CD14-positive monocyte (primary cell): ENCODE results near the gene RALB. TPM values are rescaled to one million over a fixed set of nuclear protein-coding genes. Genes with fewer than 3 reads are reported as not detected.
A peak's percentile ranks its signal among the peaks of the same experiment; 100 is the strongest.

ENCODE experiments used
- DNase-seq, 3 donors: peaks; one replicate each; pipeline ENCODE4 v3.0.0-alpha.2; 2011 to 2022
- H2AFZ ChIP-seq: 2 replicates; pipeline ENCODE4 v1.6.0; 2012; ENCODE audit warnings: mild to moderate bottlenecking, low read depth, low read length, inconsistent platforms; ENCODE audit not compliant: insufficient read depth, poor library complexity, severe bottlenecking
- H3K27ac ChIP-seq, 2 donors: 1 replicate in 1 of 2; 2 replicates in 1 of 2; pipeline ENCODE4 v1.5.1; 2012 to 2013; ENCODE audit warnings: low read length in 2 of 2, control low read depth in 1 of 2, inconsistent platforms in 1 of 2, low read depth in 1 of 2, mild to moderate bottlenecking in 1 of 2
- H3K27me3 ChIP-seq, 2 donors: one replicate each; pipeline versions ENCODE4 v1.6.0 to v1.6.1; 2011 to 2013; ENCODE audit warnings: low read length in 2 of 2; ENCODE audit not compliant: control insufficient read depth in 2 of 2, insufficient read depth in 2 of 2
- H3K36me3 ChIP-seq, 2 donors: replicated peaks in 1 of 2; 1 replicate in 1 of 2; 2 replicates in 1 of 2; pipeline versions ENCODE4 v1.5.1 to v1.6.1; 2012 to 2013; ENCODE audit warnings: low read length in 2 of 2, control low read depth in 1 of 2, inconsistent platforms in 1 of 2, mild to moderate bottlenecking in 1 of 2; ENCODE audit not compliant: insufficient read depth in 2 of 2, control insufficient read depth in 1 of 2
- H3K4me1 ChIP-seq, 2 donors: 1 replicate in 1 of 2; 2 replicates in 1 of 2; pipeline versions ENCODE4 v1.5.1 to v1.6.1; 2012 to 2013; ENCODE audit warnings: low read length in 2 of 2, control low read depth in 1 of 2, inconsistent platforms in 1 of 2, mild to moderate bottlenecking in 1 of 2, moderate library complexity in 1 of 2; ENCODE audit not compliant: insufficient read depth in 2 of 2, control insufficient read depth in 1 of 2
- H3K4me2 ChIP-seq: replicated peaks from 2 replicates; pipeline ENCODE3; 2012; ENCODE audit warnings: low read length, moderate library complexity, mild to moderate bottlenecking; ENCODE audit not compliant: poor library complexity, severe bottlenecking; ENCODE audit errors: extremely low read depth
- H3K4me3 ChIP-seq, 3 experiments: fragments of 200-600 bp in 1 of 3; sonication (generic) in 1 of 3; replicated peaks in 1 of 3; 1 replicate in 2 of 3; 2 replicates in 1 of 3; pipeline ENCODE4 v1.5.1; 2011 to 2013; ENCODE audit warnings: low read length in 3 of 3, mild to moderate bottlenecking in 3 of 3, control low read depth in 2 of 3, low read depth in 2 of 3, inconsistent platforms in 1 of 3, moderate library complexity in 1 of 3
- H3K79me2 ChIP-seq: 2 replicates; pipeline ENCODE4 v1.6.0; 2012; ENCODE audit warnings: mild to moderate bottlenecking, control low read depth, inconsistent platforms, low read length, moderate library complexity; ENCODE audit not compliant: insufficient read depth
- H3K9ac ChIP-seq: 2 replicates; pipeline ENCODE4 v1.6.0; 2017; ENCODE audit warnings: low read length, mild to moderate bottlenecking; ENCODE audit not compliant: insufficient read depth, poor library complexity, severe bottlenecking
- H3K9me3 ChIP-seq, 2 donors: replicated peaks in 1 of 2; 1 replicate in 1 of 2; 2 replicates in 1 of 2; pipeline versions ENCODE4 v1.5.1 to v1.6.1; 2012 to 2013; ENCODE audit warnings: low read length in 2 of 2, control low read depth in 1 of 2; ENCODE audit not compliant: control insufficient read depth in 1 of 2, insufficient read depth in 1 of 2
- H4K20me1 ChIP-seq: 2 replicates; pipeline ENCODE4 v1.6.0; 2012; ENCODE audit warnings: mild to moderate bottlenecking, low read length, control low read depth, moderate library complexity; ENCODE audit not compliant: insufficient read depth
- H3K27ac Mint-ChIP-seq, 7 donors: one replicate each; pipeline ENCODE4 v1.8.0; 2020; ENCODE audit warnings: mild to moderate bottlenecking in 7 of 7, mixed read lengths in 7 of 7, moderate library complexity in 6 of 7, inconsistent platforms in 2 of 7
- H3K27me3 Mint-ChIP-seq, 3 donors: one replicate each; pipeline ENCODE4 v1.8.0; 2021 to 2022; ENCODE audit warnings: low read depth in 3 of 3, mild to moderate bottlenecking in 3 of 3, mixed read lengths in 3 of 3, moderate library complexity in 3 of 3, inconsistent platforms in 1 of 3
- H3K36me3 Mint-ChIP-seq, 2 donors: one replicate each; pipeline ENCODE4 v1.8.0; 2020; ENCODE audit warnings: mixed read lengths in 2 of 2, inconsistent platforms in 1 of 2, mild to moderate bottlenecking in 1 of 2
- H3K4me1 Mint-ChIP-seq: one replicate; pipeline ENCODE4 v1.8.0; 2020; ENCODE audit warnings: mild to moderate bottlenecking, mixed read lengths
- H3K4me3 Mint-ChIP-seq, 2 donors: one replicate each; pipeline ENCODE4 v1.8.0; 2020; ENCODE audit warnings: mild to moderate bottlenecking in 2 of 2, mixed read lengths in 2 of 2, moderate library complexity in 1 of 2
- H3K9me3 Mint-ChIP-seq, 7 donors: one replicate each; pipeline ENCODE4 v1.8.0; 2020 to 2022; ENCODE audit warnings: mixed read lengths in 7 of 7, mild to moderate bottlenecking in 6 of 7, moderate library complexity in 6 of 7, inconsistent platforms in 2 of 7
- CTCF ChIP-seq: fragments of 200-600 bp; IDR thresholded peaks from one replicate; pipeline ENCODE4 v1.8.0; 2022; ENCODE audit warnings: antibody characterized with exemption, mild to moderate bottlenecking
- WGBS: methylation state at CpG from one replicate; pipeline ENCODE4 v1.1.5; 2013; ENCODE audit warnings: missing lambda C conversion rate; ENCODE audit not compliant: insufficient coverage; 5-methylcytosine and 5-hydroxymethylcytosine counted together
- intact Hi-C, 2 donors: fragments of 100-400 bp; cut with micrococcal nuclease; formaldehyde crosslinking; loops; one replicate each; pipeline versions ENCODE4 v1.15.0 to v1.15.1; 2023
- polyA plus RNA-seq, 3 donors: library from polyadenylated mRNA; depleted of rRNA in 1 of 3; unstranded in 2 of 3; stranded (reverse) in 1 of 3; fragments of 300-500 nt in 2 of 3; fragments of >200 nt in 1 of 3; fragmentation: Illumina TruSeq in 2 of 3; gene quantifications; 1 replicate in 2 of 3; 2 replicates in 1 of 3; pipeline ENCODE4 v1.2.3, GENCODE V29; 2012 to 2021

RALB gene
- polyA plus RNA-seq, 3 donors, result 57.2 to 163 (median 139) TPM

- intact Hi-C loops, result no loop called here
- no peak overlapping the region for H3K4me2 ChIP-seq
- Mint-ChIP-seq H3K27me3 (peaks cover 4% of the 10 kb centered on the region in 3 donors), H3K9me3 (peaks cover 5 to 13% (median 11%) of the 10 kb centered on the region in 7 donors), H3K4me1 (peaks cover 15% of the 10 kb centered on the region), H3K4me3 (no peak overlapping the region), H3K27ac (peak overlapping the region in 1 of 7 donors; percentile 70), H3K36me3 (peaks cover 0 to 8% of the 10 kb centered on the region in 2 donors)
- H3K9me3 ChIP-seq, result peaks cover 6 to 13% of the 10 kb centered on the region in 2 donors
- peaks cover 17 to 20% of the 10 kb centered on the region in 2 donors for H3K4me1 ChIP-seq
- H3K9ac ChIP-seq, result no peak overlapping the region
- no peak for TF ChIP-seq CTCF
- no peak for DNase-seq
- no peaks in the 10 kb centered on the region for H3K27me3 ChIP-seq
- no peak overlapping the region for H2AFZ ChIP-seq
- H3K4me3 ChIP-seq, result no peak overlapping the region
- no peak overlapping the region for H3K27ac ChIP-seq
- H4K20me1 ChIP-seq, result no peaks in the 10 kb centered on the region
- no peaks in the 10 kb centered on the region for H3K79me2 ChIP-seq
- 96% methylated on average over 7 of the region's 10 CpGs for WGBS
- H3K36me3 ChIP-seq, result no peaks in the 10 kb centered on the region
Observed at GRCh38 chr2:120240901-120241429, 11.7 kb upstream of the RALB start.

GRCh38 chr2:120241684-120242083 lies 11.0 kb upstream of the RALB start:
- Histone ChIP-seq H3K27me3 (no peaks in the 10 kb centered on the region), H4K20me1 (no peaks in the 10 kb centered on the region), H3K4me1 (peaks cover 17 to 20% of the 10 kb centered on the region in 2 donors), H3K27ac (peak overlapping the region in 1 of 2 donors; percentile 45), H3K9me3 (peaks cover 6 to 13% of the 10 kb centered on the region in 2 donors), H2AFZ (no peak overlapping the region), H3K4me3 (no peak overlapping the region), H3K36me3 (no peaks in the 10 kb centered on the region), H3K4me2 (peak overlapping the region; percentile 20), H3K9ac (no peak overlapping the region), H3K79me2 (no peaks in the 10 kb centered on the region)
- intact Hi-C loops, result no loop called here
- TF ChIP-seq CTCF, result no peak
- H3K4me1 Mint-ChIP-seq, result peaks cover 15% of the 10 kb centered on the region
- H3K27ac Mint-ChIP-seq, result peak overlapping the region in 6 of 7 donors; percentile 51 to 70 (median 56)
- DNase-seq, result peak; percentile 29 to 37 (median 34)
- 100% methylated on average over 1 of the region's 6 CpGs for WGBS
- peaks cover 0 to 8% of the 10 kb centered on the region in 2 donors for H3K36me3 Mint-ChIP-seq
- H3K4me3 Mint-ChIP-seq, result peak overlapping the region in 1 of 2 donors; percentile 42
- H3K27me3 Mint-ChIP-seq, result peaks cover 3 to 7% (median 6%) of the 10 kb centered on the region in 3 donors
- peaks cover 5 to 13% (median 11%) of the 10 kb centered on the region in 7 donors for H3K9me3 Mint-ChIP-seq
